ENCODE results near the gene SUPT16H.

DNA sequence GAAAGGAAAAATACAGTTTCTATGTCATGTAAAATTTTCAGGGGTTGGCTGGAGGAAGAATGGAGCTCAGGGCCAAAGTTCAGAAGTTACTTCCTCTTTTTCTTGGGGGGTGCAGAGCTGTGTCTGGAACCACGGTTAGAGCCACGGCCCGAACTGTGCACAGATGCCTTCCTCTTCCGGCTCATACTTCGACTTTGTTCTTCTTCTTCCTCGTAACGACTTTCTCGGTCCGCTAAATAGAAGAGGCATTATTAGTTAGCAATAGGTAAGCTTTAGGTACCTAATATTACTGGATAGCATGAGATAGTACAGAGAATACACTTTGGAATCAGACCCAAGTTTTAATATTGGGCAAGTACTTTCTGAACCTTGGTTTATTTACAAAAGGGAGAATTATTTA lies 31.2 kb downstream of the SUPT16H start:
- no peak for TF ChIP-seq EZH2 (IDR thresholded peaks at IDR 0.05)
- TF ChIP-seq POLR2AphosphoS5 (IDR thresholded peaks at IDR 0.05; ENCODE audit: borderline replicate concordance, low read depth, low read length) = no peak
